ENCODE results near the gene FNDC3A.
"Not testable (repeated sequence)": the region's sequence is repeated elsewhere in the genome, so short reads cannot be mapped to it uniquely, and the experiment has no call there.

Gene FNDC3A

DNA sequence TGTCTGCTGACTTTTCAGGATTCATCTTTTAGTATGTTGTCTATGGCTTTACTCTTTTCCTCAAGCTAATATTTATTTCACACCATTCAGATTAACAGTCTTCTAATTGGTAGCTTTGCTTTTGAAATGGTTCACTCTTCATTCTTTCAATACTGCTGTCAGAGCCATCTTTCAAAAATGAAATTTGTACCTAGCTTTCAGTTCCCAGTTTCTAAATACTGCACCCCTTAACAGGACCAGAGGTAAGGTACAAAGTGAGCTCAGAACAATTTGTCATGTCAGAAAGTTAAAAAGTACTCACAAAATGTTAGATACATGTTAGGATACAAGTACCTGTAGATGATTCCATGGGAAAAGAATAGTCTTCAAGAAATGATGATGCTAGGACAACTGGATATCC lies 83.0 kb downstream of the FNDC3A start:
- H3K36me3 ChIP-seq (ENCODE audit: insufficient read depth, low read length): no peaks in the 10 kb centered on the region
- H3K27me3 ChIP-seq (ENCODE audit: insufficient read depth, low read length): no peaks in the 10 kb centered on the region
- H2AFZ ChIP-seq (ENCODE audit: low read depth, low read length): no peak overlapping the region
- H3K4me3 ChIP-seq (ENCODE audit: low read length): no peak overlapping the region
- H3K9me3 ChIP-seq (ENCODE audit: low read length): no peaks in the 10 kb centered on the region
- H3K4me1 ChIP-seq (ENCODE audit: insufficient read depth, low read length): no peaks in the 10 kb centered on the region

DNA sequence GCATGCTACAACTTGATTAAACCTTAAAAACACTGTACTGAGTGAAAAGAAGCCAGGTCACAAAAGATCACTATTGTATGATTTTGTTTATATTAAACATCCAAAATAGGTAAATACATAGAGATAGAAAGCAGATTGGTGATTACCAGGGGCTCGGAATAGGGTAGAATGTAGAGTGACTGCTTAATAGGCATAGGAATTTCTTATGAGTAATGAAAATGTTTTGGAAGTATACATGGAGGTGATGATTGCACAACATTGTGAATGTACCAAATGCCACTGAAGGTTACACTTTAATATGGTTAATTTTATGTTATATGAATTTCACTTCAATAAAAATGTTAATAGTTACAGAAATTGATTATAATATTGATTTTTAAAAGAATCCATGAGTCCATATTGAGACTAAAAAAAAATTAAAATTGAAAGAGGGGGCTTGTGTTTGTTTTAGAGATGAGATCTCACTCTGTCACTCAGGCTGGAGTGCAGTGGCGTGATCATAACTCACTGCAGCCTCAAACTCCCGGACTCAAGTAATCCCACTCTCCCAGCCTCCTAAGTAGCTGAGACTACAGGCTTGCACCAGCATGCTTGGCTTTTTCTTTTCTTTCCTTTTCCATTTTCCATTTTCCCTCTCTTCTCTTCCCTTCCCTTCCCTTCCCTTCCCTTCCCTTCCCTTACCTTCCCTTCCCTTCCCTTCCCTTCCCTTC lies 85.1 kb downstream of the FNDC3A start:
- Histone ChIP-seq H3K4me1 (ENCODE audit: insufficient read depth, low read length) (no peaks in the 10 kb centered on the region), H3K36me3 (ENCODE audit: insufficient read depth, low read length) (no peaks in the 10 kb centered on the region), H3K9me3 (ENCODE audit: low read length) (no peaks in the 10 kb centered on the region), H3K4me3 (ENCODE audit: low read length) (no peak overlapping the region), H2AFZ (ENCODE audit: low read depth, low read length) (no peak overlapping the region), H3K27me3 (ENCODE audit: insufficient read depth, low read length) (no peaks in the 10 kb centered on the region)

DNA sequence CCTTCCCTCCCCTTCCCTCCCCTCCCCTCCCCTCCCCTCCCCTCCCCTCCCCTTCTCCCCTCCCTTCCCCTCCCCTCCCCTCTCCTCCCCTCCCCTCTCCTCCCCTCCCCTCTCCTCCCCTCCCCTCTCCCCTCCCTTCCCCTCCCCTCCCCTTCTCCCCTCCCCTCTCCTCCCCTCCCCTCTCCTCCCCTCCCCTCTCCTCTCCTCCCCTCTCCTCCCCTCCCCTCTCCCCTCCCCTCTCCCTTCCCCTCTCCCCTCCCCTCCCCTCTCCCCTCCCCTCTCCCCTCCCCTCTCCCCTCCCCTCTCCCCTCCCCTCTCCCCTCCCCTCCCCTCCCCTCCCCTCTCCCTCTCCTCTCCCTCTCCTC lies 85.7 kb downstream of the FNDC3A start:
- not testable (repeated sequence) for H3K9me3 ChIP-seq (ENCODE audit: low read length); H3K4me3 ChIP-seq (ENCODE audit: low read length); H3K36me3 ChIP-seq (ENCODE audit: insufficient read depth, low read length); H3K27me3 ChIP-seq (ENCODE audit: insufficient read depth, low read length); H2AFZ ChIP-seq (ENCODE audit: low read depth, low read length); H3K4me1 ChIP-seq (ENCODE audit: insufficient read depth, low read length)

DNA sequence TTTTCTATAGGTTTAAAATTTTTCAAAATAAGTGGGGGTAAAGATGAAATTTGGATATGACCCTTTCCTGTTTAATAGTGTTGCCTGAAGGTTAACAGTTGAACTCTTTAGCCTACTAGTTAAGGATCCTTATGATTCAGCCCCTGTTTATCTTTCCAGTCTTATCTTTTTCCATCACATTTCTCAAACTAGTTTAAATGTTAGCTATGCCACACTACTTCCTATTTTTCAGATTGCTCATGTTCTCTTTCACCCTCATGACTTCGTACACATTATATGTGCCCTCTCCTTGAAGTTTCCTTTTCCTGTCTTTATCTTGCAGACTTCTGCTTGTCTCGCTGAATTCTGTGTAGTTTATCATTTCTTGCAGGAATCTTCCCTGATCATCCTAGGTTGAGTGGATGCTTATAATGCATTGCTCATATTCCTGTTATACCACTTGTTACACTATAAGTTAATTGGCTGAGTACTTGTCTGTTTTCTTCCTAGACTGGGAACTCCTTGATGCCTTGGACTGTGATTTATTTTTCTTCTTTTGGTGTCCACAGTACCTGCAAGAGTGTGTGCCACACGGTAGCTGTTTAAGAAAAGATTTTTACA lies 86.7 kb downstream of the FNDC3A start:
- Histone ChIP-seq H3K4me1 (ENCODE audit: insufficient read depth, low read length) (no peaks in the 10 kb centered on the region), H3K4me3 (ENCODE audit: low read length) (no peak overlapping the region), H2AFZ (ENCODE audit: low read depth, low read length) (no peak overlapping the region), H3K36me3 (ENCODE audit: insufficient read depth, low read length) (no peaks in the 10 kb centered on the region), H3K27me3 (ENCODE audit: insufficient read depth, low read length) (no peaks in the 10 kb centered on the region), H3K9me3 (ENCODE audit: low read length) (no peaks in the 10 kb centered on the region)

DNA sequence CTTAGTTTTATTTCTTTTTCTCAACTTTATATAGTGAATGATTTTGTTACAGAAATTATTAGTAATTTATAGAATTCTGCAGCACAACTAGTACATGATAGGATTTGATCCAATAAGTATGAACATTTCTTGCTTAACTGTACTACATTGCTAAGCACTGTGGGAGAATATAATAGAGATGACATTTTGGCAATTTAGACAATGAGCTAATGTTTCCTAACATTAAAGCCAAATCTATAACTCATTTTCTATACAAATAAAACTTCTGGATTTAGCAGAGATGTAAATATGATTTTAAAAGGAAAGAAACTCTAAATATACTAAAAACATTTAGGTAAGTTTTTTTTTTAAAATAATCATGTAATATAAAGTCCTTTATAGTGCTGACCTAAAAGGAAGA lies 87.3 kb downstream of the FNDC3A start:
- Histone ChIP-seq H2AFZ (ENCODE audit: low read depth, low read length) (no peak overlapping the region), H3K4me1 (ENCODE audit: insufficient read depth, low read length) (no peaks in the 10 kb centered on the region)

DNA sequence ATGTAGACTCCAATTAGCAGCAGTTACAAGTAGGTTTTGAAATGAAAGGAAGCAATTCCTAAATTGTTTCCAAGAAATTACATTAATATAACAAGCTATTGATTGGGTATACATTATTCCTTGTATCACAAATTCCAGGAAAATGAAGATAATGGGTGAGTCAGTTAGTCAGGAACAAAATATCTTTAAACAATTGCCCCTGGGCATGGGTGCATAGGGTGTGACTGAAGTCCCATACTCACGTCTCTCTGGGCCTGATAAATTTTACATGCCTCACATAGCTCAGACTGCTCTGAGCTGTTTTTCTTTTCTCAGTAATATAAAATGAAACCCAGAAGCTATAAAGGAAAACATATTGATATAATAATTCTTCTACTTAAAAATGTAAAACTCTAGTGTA lies 87.8 kb downstream of the FNDC3A start:
- peaks cover 1% of the 10 kb centered on the region for H3K9me3 ChIP-seq (ENCODE audit: low read length)
- H3K36me3 ChIP-seq (ENCODE audit: insufficient read depth, low read length): peaks cover 2% of the 10 kb centered on the region
- H3K4me3 ChIP-seq (ENCODE audit: low read length): no peak overlapping the region
- H3K27me3 ChIP-seq (ENCODE audit: insufficient read depth, low read length): no peaks in the 10 kb centered on the region
- H2AFZ ChIP-seq (ENCODE audit: low read depth, low read length): no peak overlapping the region
- no peaks in the 10 kb centered on the region for H3K4me1 ChIP-seq (ENCODE audit: insufficient read depth, low read length)

More for the DNA sequence above, 87.3 kb downstream of the FNDC3A start:
- H3K4me3 ChIP-seq (ENCODE audit: low read length): no peak overlapping the region
- peaks cover under 1% of the 10 kb centered on the region for H3K9me3 ChIP-seq (ENCODE audit: low read length)
- no peaks in the 10 kb centered on the region for H3K27me3 ChIP-seq (ENCODE audit: insufficient read depth, low read length)
- no peaks in the 10 kb centered on the region for H3K36me3 ChIP-seq (ENCODE audit: insufficient read depth, low read length)

DNA sequence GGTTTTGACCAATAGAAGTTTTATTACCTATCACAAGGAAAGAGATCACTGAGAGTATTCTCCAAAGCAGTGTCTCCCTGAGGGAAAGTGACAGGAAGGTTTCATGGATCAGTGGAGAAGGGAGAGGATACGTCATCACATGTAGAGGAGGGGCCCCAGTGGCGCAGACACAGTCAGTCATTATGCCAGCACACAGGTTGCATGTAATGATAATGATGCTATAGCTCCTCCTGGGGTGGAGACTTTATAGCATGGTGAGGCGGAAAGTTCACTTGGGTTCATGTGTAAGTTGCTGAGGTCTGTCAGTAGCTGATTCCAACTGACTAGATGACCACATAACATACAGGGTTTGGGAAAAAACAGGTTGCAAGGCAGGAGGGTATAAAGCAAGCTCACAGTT lies 88.8 kb downstream of the FNDC3A start:
- H2AFZ ChIP-seq (ENCODE audit: low read depth, low read length): no peak overlapping the region
- H3K9me3 ChIP-seq (ENCODE audit: low read length): peaks cover 1% of the 10 kb centered on the region
- no peaks in the 10 kb centered on the region for H3K4me1 ChIP-seq (ENCODE audit: insufficient read depth, low read length)

DNA sequence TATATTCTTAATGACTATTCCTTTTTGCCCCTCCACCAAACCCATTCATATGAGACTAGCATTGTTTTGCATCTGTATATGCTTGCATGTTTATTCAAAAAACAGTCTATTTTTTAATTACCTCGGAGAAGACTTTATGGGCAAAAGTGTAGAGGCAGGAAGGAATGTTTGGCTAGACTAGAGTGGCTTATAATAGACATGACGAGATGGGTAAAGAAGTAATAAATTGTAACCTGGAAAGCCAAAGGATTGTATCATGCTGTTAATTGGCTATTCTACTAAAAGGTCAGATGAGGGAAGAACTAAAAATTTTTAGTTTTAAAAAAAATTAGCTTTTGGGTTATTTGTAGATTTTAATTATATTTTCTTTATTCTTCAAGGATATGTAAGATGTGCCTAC lies 91.1 kb downstream of the FNDC3A start:
- Histone ChIP-seq H3K27me3 (ENCODE audit: insufficient read depth, low read length) (no peaks in the 10 kb centered on the region), H3K4me3 (ENCODE audit: low read length) (no peak overlapping the region), H3K4me1 (ENCODE audit: insufficient read depth, low read length) (no peaks in the 10 kb centered on the region)

More for the DNA sequence above, 88.8 kb downstream of the FNDC3A start:
- peaks cover 2% of the 10 kb centered on the region for H3K36me3 ChIP-seq (ENCODE audit: insufficient read depth, low read length)
- H3K4me3 ChIP-seq (ENCODE audit: low read length): no peak overlapping the region
- H3K27me3 ChIP-seq (ENCODE audit: insufficient read depth, low read length): no peaks in the 10 kb centered on the region

DNA sequence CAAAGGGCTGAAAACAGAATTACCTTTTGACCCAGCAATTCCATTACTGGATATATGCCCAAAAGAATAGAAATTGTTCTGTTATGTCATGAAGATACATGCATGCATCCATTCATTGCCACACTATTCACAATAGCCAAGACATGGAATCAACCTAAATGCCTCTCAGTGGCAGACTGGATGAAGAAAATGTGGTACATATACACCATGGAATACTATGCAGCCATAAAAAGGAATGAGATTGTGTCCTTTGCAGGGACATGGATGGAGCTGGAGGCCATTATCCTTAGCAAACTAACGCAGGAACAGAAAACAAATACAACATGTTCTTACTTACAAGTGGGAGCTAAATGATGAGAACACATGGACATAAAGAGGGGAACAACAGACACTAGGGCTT lies 92.8 kb downstream of the FNDC3A start:
- H3K36me3 ChIP-seq (ENCODE audit: insufficient read depth, low read length); H3K27me3 ChIP-seq (ENCODE audit: insufficient read depth, low read length); H3K4me1 ChIP-seq (ENCODE audit: insufficient read depth, low read length); H3K4me3 ChIP-seq (ENCODE audit: low read length); H3K9me3 ChIP-seq (ENCODE audit: low read length); H2AFZ ChIP-seq (ENCODE audit: low read depth, low read length): not testable (repeated sequence)

More for the DNA sequence above, 91.1 kb downstream of the FNDC3A start:
- peaks cover 1% of the 10 kb centered on the region for H3K9me3 ChIP-seq (ENCODE audit: low read length)
- no peak overlapping the region for H2AFZ ChIP-seq (ENCODE audit: low read depth, low read length)
- peaks cover 2% of the 10 kb centered on the region for H3K36me3 ChIP-seq (ENCODE audit: insufficient read depth, low read length)

DNA sequence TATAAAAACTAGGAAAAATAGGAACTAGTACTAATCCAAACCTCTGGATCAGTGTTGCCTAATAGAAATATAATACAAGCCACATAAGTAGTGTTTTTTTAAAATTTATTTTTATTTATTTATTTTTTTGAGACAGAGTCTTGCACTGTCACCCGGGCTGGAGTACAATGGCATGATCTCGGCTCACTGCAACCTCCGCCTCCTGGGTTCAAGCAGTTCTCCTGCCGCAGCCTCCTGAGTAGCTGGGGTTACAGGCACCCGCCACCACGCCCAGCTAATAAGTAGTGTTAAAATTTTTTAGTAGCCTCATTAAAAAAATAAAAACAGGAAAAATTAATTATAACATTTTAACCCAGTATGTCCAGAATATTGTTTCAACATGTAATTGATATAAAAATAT lies 94.3 kb downstream of the FNDC3A start:
- H3K36me3 ChIP-seq (ENCODE audit: insufficient read depth, low read length): not testable (repeated sequence)

DNA sequence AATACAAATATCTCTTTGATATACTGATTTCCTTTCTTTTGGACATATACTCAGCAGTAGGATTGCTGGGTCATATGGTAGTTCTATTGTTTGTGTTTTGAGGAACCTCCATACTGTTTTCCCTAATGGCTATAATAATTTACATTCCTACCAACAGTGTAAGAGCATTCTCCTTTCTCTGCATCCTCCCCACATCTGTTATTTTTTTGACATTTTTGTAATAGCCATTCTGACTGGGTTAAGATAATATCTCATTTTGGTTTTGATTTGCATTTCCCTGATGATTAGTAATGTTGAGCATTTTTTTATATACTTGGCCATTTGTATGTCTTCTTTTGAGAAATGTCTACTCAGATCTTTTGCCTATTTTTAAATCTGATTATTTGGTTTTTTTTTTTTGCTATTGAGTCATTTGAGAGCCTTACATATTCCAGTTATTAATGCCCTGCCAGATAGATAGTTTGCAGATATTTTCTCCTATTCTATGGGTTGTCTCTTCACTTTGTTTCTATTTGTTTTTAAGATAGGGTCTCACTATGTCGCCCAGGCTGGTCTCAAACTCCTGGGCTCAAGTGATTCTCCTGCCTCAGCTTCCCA lies 95.7 kb downstream of the FNDC3A start:
- H3K36me3 ChIP-seq (ENCODE audit: insufficient read depth, low read length): peaks cover 2% of the 10 kb centered on the region
- H3K4me3 ChIP-seq (ENCODE audit: low read length): no peak overlapping the region
- no peak overlapping the region for H2AFZ ChIP-seq (ENCODE audit: low read depth, low read length)
- no peaks in the 10 kb centered on the region for H3K27me3 ChIP-seq (ENCODE audit: insufficient read depth, low read length)
- H3K4me1 ChIP-seq (ENCODE audit: insufficient read depth, low read length): no peaks in the 10 kb centered on the region
- H3K9me3 ChIP-seq (ENCODE audit: low read length): peaks cover 1% of the 10 kb centered on the region

More for the DNA sequence above, 94.3 kb downstream of the FNDC3A start:
- not testable (repeated sequence) for H3K9me3 ChIP-seq (ENCODE audit: low read length); H3K4me3 ChIP-seq (ENCODE audit: low read length); H3K27me3 ChIP-seq (ENCODE audit: insufficient read depth, low read length); H3K4me1 ChIP-seq (ENCODE audit: insufficient read depth, low read length); H2AFZ ChIP-seq (ENCODE audit: low read depth, low read length)

DNA sequence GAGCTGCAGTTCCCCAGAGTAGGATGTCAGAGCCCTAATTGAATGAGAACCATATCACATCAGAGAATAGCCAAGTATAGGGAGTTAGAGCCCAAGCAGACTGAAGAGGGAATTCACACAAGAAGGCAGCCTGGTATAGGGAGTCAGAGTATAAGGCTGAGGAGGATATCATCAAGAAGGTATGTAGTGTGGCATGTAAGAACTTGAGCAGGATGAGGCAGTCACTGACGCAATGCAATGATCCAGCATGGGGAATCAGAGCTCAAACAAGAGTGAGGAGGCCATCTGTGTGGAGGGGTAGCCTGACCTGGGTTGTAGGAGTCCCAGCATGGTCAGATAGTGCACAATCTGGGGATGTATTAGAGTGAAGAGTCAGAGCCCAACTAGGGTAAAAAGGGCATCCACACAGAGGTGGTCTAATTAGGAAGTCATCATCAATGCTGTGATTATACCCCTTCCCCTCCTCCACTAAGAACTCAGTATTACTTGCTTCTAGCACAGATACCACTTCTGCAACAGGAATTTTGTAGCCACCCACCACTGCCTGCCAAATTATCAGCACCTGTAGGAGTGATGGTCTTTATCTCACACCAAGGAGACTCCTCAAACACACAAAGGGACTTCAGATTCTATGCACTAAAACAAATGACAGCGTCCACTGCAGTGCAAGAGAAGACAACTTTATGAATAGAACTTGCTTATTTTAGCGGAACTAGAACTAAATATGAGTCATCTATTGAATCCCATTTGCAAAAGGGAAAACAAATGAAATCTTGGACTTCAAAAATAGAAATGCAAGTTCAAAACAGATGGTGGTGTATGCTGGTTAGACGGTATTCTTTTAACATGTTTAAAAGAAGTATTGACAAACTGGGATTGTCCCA lies 107.2 kb downstream of the FNDC3A start:
- H3K27me3 ChIP-seq (ENCODE audit: insufficient read depth, low read length): no peaks in the 10 kb centered on the region
- H2AFZ ChIP-seq (ENCODE audit: low read depth, low read length): no peak overlapping the region
- no peaks in the 10 kb centered on the region for H3K4me1 ChIP-seq (ENCODE audit: insufficient read depth, low read length)
- H3K4me3 ChIP-seq (ENCODE audit: low read length): no peak overlapping the region
- no peaks in the 10 kb centered on the region for H3K9me3 ChIP-seq (ENCODE audit: low read length)
- peaks cover 7% of the 10 kb centered on the region for H3K36me3 ChIP-seq (ENCODE audit: insufficient read depth, low read length)

DNA sequence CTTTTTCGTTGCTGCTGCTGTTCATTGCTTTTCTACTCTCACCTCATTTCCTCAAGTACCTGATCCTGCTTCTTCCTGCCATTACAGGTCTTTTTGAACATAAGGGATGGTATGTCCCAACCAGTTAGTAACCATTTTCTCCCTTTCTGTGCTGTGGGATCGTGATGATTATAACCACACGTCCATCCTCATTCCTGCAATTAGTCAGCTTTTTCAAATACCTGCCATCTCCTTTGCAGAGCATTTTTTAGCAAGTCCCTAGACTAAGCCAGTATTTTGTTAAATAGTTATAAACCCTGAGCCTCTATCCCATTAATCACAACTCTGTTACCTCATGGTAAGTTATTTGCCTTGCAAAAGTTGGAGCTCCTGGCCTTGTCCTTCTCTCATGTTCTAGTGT lies 109.2 kb downstream of the FNDC3A start:
- no peaks in the 10 kb centered on the region for H3K9me3 ChIP-seq (ENCODE audit: low read length)
- no peaks in the 10 kb centered on the region for H3K27me3 ChIP-seq (ENCODE audit: insufficient read depth, low read length)
- peaks cover 5% of the 10 kb centered on the region for H3K36me3 ChIP-seq (ENCODE audit: insufficient read depth, low read length)

More for the DNA sequence above, 109.2 kb downstream of the FNDC3A start:
- no peak overlapping the region for H2AFZ ChIP-seq (ENCODE audit: low read depth, low read length)
- H3K4me1 ChIP-seq (ENCODE audit: insufficient read depth, low read length): no peaks in the 10 kb centered on the region
- H3K4me3 ChIP-seq (ENCODE audit: low read length): no peak overlapping the region
